ENCODE measurements around the gene SLC23A2.

- TF ChIP-seq POLR2A (IDR thresholded peaks at IDR 0.05; ENCODE audit: low read depth, low read length) (no peak), TAF1 (IDR thresholded peaks at IDR 0.05; ENCODE audit: borderline replicate concordance, low read depth, low read length) (no peak)
These were observed 54.3 kb downstream of the SLC23A2 start for GRCh38 chr20:4946986-4947385.

Data from GM12892 (cell line).